ENCODE measurements around the gene RNASE12. TPM values are rescaled to one million over a fixed set of nuclear protein-coding genes. Genes with fewer than 3 reads are reported as not detected.

The RNASE12 gene
- total RNA-seq, 1 donor from 2014 or later: not detected

DNA sequence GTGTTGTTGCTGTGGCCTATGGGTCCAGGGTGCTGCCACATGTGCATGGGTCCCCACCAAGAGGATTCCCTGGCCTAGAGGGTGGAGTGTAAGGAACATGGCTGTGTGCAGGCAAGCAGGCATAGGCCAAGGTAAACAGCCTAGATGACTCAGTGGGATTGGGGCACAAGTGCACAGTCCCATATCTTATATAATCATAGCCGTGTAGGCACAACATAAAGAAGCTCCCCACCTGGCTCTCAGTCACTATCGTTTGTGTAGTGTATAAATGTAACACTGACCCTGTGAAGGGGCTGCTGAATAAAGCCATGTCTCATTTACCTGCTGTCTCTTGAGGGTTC, 15.7 kb upstream of the RNASE12 start:
- TF ChIP-seq, protein P1, sequence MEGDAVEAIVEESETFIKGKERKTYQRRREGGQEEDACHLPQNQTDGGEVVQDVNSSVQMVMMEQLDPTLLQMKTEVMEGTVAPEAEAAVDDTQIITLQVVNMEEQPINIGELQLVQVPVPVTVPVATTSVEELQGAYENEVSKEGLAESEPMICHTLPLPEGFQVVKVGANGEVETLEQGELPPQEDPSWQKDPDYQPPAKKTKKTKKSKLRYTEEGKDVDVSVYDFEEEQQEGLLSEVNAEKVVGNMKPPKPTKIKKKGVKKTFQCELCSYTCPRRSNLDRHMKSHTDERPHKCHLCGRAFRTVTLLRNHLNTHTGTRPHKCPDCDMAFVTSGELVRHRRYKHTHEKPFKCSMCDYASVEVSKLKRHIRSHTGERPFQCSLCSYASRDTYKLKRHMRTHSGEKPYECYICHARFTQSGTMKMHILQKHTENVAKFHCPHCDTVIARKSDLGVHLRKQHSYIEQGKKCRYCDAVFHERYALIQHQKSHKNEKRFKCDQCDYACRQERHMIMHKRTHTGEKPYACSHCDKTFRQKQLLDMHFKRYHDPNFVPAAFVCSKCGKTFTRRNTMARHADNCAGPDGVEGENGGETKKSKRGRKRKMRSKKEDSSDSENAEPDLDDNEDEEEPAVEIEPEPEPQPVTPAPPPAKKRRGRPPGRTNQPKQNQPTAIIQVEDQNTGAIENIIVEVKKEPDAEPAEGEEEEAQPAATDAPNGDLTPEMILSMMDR (IDR thresholded peaks at IDR 0.05; ENCODE audit: unreplicated experiment): no peak

DNA sequence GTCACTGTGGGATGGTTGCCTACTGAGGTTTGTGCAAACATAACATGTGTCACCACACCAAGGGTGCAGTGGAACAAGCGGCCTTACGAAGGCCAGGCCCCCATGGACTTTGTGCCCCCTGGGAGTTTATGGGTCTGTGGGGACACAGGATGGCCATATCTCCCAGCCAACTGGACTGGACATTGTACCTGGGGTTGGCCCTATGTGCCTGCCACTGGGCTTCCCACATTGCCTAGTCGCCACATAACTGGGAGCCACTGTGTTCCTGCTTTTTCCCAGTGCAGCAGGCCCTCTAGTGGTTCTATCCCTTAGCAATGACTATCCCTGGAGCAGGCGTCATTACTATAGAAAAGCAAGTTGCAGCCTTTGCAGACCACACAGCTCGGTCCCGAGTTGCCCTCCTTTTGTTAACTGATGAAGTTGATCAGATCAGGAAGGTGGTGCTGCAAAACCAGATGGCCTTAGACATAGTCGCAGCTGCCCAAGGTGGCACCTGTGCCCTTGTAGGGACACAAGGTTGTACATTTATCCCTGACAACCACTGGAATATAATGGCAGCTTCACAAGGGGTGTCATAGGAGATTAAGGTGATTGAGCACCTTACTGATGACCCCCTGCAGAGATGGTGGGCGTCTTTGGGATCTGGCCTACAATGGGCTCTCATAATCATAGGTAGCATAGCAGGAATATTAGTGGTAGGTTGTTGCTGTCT, 15.2 kb upstream of the RNASE12 start:
- H3K36me3 Mint-ChIP-seq (ENCODE audit: low read depth, unreplicated experiment): no peaks in the 10 kb centered on the region

More for the DNA sequence above, 15.7 kb upstream of the RNASE12 start:
- DNase-seq (ENCODE audit: low spot score): no peak
- H3K36me3 Mint-ChIP-seq (ENCODE audit: low read depth, unreplicated experiment): no peaks in the 10 kb centered on the region
- H3K27ac Mint-ChIP-seq (ENCODE audit: unreplicated experiment): no peak overlapping the region
- H3K27me3 Mint-ChIP-seq (ENCODE audit: unreplicated experiment): peaks cover 2% of the 10 kb centered on the region
- no peaks in the 10 kb centered on the region for H3K4me1 Mint-ChIP-seq (ENCODE audit: unreplicated experiment)
- no peak overlapping the region for H3K4me3 Mint-ChIP-seq (ENCODE audit: unreplicated experiment)
- H3K9me3 Mint-ChIP-seq (ENCODE audit: unreplicated experiment): no peaks in the 10 kb centered on the region

DNA sequence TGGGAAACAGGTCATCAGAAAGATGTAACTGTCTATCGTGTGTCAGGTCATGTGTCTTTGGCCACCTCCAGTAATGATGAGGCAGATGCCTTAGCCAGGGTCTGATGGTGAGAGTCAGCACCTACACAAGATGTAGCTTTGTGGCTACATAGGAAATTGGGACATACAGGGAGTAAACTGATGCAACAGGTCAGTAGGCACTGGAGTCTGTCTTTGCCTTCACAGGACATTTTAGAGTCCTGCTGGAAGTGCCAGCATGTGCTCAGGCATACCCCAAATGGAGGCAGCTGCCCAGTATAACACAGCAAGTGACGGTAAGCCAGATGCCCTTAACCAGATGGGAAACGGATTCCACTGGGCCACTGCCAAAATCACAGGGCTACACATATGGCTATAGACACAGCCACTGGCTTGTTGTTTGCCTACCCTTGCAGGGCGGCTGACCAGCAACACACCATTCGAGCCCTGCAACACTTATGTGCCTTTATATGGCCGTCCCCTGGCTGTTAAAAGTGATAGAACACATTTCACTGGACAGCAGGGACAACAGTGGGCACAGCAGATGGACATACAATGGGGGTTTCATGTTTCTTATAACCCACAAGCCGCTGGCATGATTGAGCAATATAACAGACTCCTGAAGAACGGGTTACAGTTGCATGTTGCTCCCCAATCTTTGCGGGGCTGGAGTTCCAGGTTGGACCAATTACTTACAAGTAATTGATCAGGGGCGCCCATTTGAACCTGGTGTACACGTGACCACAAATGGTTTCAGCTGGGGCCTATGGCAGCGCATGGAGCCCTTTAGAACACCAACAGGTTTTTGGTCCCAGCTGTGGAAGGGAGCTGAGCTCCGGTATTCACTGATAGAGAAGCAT, 12.9 kb upstream of the RNASE12 start:
- DNase-seq (ENCODE audit: low spot score): no peak
- TF ChIP-seq, protein P1 (IDR thresholded peaks at IDR 0.05; ENCODE audit: unreplicated experiment): no peak
- Mint-ChIP-seq H3K27me3 (ENCODE audit: unreplicated experiment) (peaks cover 2% of the 10 kb centered on the region), H3K9me3 (ENCODE audit: unreplicated experiment) (no peaks in the 10 kb centered on the region), H3K27ac (ENCODE audit: unreplicated experiment) (no peak overlapping the region), H3K4me1 (ENCODE audit: unreplicated experiment) (no peaks in the 10 kb centered on the region), H3K36me3 (ENCODE audit: low read depth, unreplicated experiment) (no peaks in the 10 kb centered on the region), H3K4me3 (ENCODE audit: unreplicated experiment) (no peak overlapping the region)

More for the DNA sequence above, 15.2 kb upstream of the RNASE12 start:
- Mint-ChIP-seq H3K9me3 (ENCODE audit: unreplicated experiment) (no peaks in the 10 kb centered on the region), H3K27me3 (ENCODE audit: unreplicated experiment) (peaks cover 2% of the 10 kb centered on the region), H3K4me1 (ENCODE audit: unreplicated experiment) (no peaks in the 10 kb centered on the region), H3K27ac (ENCODE audit: unreplicated experiment) (no peak overlapping the region), H3K4me3 (ENCODE audit: unreplicated experiment) (no peak overlapping the region)
- DNase-seq (ENCODE audit: low spot score): peak; percentile 57
- TF ChIP-seq, protein P1 (IDR thresholded peaks at IDR 0.05; ENCODE audit: unreplicated experiment): peak; percentile 21

DNA sequence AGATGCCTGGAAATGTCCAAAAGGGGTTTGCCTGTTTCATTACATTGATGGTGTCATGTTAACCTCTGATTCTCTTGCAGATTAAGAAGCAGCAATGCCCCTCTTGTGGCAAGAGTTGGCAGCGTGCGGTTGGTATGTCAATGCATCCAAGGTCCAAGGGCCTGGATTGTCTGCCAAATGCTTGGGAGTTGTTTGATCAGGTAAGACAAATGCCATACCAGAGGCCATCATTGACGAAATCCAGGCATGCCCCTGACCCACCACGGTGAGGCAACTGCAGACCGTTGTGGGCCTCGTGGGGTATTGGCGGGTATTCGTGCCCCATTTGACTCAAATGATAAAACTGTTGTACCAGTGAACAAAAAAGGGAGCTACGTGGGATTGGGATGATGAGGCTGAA, 11.4 kb upstream of the RNASE12 start:
- H3K9me3 Mint-ChIP-seq (ENCODE audit: unreplicated experiment): no peaks in the 10 kb centered on the region
- no peak for DNase-seq (ENCODE audit: low spot score)
- no peak overlapping the region for H3K4me3 Mint-ChIP-seq (ENCODE audit: unreplicated experiment)
- no peaks in the 10 kb centered on the region for H3K36me3 Mint-ChIP-seq (ENCODE audit: low read depth, unreplicated experiment)
- H3K27me3 Mint-ChIP-seq (ENCODE audit: unreplicated experiment): peaks cover 2% of the 10 kb centered on the region
- H3K27ac Mint-ChIP-seq (ENCODE audit: unreplicated experiment): no peak overlapping the region
- no peaks in the 10 kb centered on the region for H3K4me1 Mint-ChIP-seq (ENCODE audit: unreplicated experiment)
- TF ChIP-seq, protein P1 (IDR thresholded peaks at IDR 0.05; ENCODE audit: unreplicated experiment): no peak

DNA sequence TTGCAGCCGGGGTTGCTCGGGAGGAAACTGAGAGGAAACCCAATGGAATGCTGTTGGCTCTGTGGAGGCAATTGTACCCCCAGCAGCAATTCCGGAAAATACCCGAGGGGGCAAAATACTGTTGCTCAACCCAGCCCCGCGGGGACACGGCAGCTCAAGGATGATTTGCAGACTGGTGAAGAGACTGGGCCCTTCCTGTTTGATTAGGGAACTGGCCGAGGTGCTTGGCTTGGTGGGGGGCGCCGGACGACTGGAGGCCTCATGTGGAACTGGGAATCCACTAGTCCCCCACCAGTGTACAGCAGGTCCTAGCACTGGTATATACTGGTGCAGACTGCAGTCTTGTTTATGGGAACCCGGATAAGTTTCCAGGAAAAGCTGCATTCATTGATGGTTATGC, 10.3 kb upstream of the RNASE12 start:
- Mint-ChIP-seq H3K36me3 (ENCODE audit: low read depth, unreplicated experiment) (no peaks in the 10 kb centered on the region), H3K27ac (ENCODE audit: unreplicated experiment) (no peak overlapping the region), H3K4me3 (ENCODE audit: unreplicated experiment) (no peak overlapping the region), H3K4me1 (ENCODE audit: unreplicated experiment) (no peaks in the 10 kb centered on the region), H3K9me3 (ENCODE audit: unreplicated experiment) (no peaks in the 10 kb centered on the region), H3K27me3 (ENCODE audit: unreplicated experiment) (peaks cover 2% of the 10 kb centered on the region)
- no peak for DNase-seq (ENCODE audit: low spot score)
- TF ChIP-seq, protein P1 (IDR thresholded peaks at IDR 0.05; ENCODE audit: unreplicated experiment): no peak

Data from endothelial cell (in vitro differentiated cells).